Colonic mucosa (tissue), 4 donors: ENCODE data around the gene G3BP1. TPM values are rescaled to one million over a fixed set of nuclear protein-coding genes. Genes with fewer than 3 reads are reported as not detected.
A peak's percentile ranks its signal among the peaks of the same experiment; 100 is the strongest.
"Not testable (repeated sequence)": the region's sequence is repeated elsewhere in the genome, so short reads cannot be mapped to it uniquely, and the experiment has no call there.

ENCODE experiments used
- DNase-seq: peaks from one replicate; pipeline ENCODE4 v3.0.0-alpha.2; 2020
- H3K27ac ChIP-seq: fragments of 200-600 bp; one replicate; pipeline ENCODE4 v1.8.0; 2021
- H3K27me3 ChIP-seq: fragments of 200-600 bp; one replicate; pipeline ENCODE4 v1.8.0; 2021
- H3K36me3 ChIP-seq: fragments of 200-600 bp; one replicate; pipeline ENCODE4 v1.8.0; 2021
- H3K4me1 ChIP-seq: fragments of 200-600 bp; one replicate; pipeline ENCODE4 v1.8.0; 2021; ENCODE audit warnings: mild to moderate bottlenecking
- H3K4me3 ChIP-seq: fragments of 200-600 bp; one replicate; pipeline ENCODE4 v1.8.0; 2021
- H3K9ac ChIP-seq, 2 donors: one replicate each; pipeline ENCODE4 v1.7.0; 2013; ENCODE audit warnings: control low read depth in 2 of 2, low read depth in 2 of 2, low read length in 2 of 2
- H3K9me3 ChIP-seq: fragments of 200-600 bp; one replicate; pipeline ENCODE4 v1.8.0; 2021
- CTCF ChIP-seq: fragments of 200-600 bp; IDR thresholded peaks from one replicate; pipeline ENCODE4 v1.8.0; 2022; ENCODE audit warnings: antibody characterized with exemption, mild to moderate bottlenecking
- intact Hi-C: fragments of 100-400 bp; cut with DNase I; formaldehyde crosslinking; loops from one replicate; pipeline ENCODE4 v1.14.1; 2022
- total RNA-seq, 2 donors: library from RNA; stranded (reverse); fragmentation: NEBNext Ultra II Directional in 1 of 2; extraction: Animal tissue kit (Norgen Biotek cat#: 25700) in 1 of 2; gene quantifications; one replicate each; pipeline ENCODE4 v1.2.1, GENCODE V29; 2021
- donor health status: healthy.
- donor health status: DM: no; HTN: no; CAD: no.
- donor health status: DM: no; HTN: no; CAD: no.

G3BP1 gene
- total RNA-seq, result 100 to 1,000 TPM; 136 to 203 TPM

- no peaks in the 10 kb centered on the region for H3K36me3 ChIP-seq
- peak; percentile 55 for TF ChIP-seq CTCF
- peak within 1 kb of the TSS; percentile 92 for H3K27ac ChIP-seq
- intact Hi-C loops, result no loop called here
- H3K4me1 ChIP-seq, result peaks cover 10% of the 10 kb centered on the region
- peak within 1 kb of the TSS; percentile 91 to 97 for H3K9ac ChIP-seq
- H3K4me3 ChIP-seq, result peak within 1 kb of the TSS; percentile 75
- no peaks in the 10 kb centered on the region for H3K9me3 ChIP-seq
- DNase-seq, result peak; percentile 100
- H3K27me3 ChIP-seq, result no peaks in the 10 kb centered on the region
Measured at GRCh38 chr5:151771259-151772028, at the start of gene G3BP1. Gene G3BP1 (plus strand): TSS chr5:151771954. CDS start chr5:151786621, 14,667 bp downstream.

GRCh38 chr5:151722546-151722945 lies 49.2 kb upstream of the G3BP1 start:
- intact Hi-C loops, result loop anchor here (5.0 kb wide), 1 partner anchor 65 kb away; no protein-coding TSS in a partner anchor

GRCh38 chr5:151724360-151724759 lies 47.4 kb upstream of the G3BP1 start:
- intact Hi-C loops, result loop anchor here (5.0 kb wide), 1 partner anchor 67 kb away; no protein-coding TSS in a partner anchor
- no peaks in the 10 kb centered on the region for H3K36me3 ChIP-seq
- no peaks in the 10 kb centered on the region for H3K9me3 ChIP-seq
- no peaks in the 10 kb centered on the region for H3K4me1 ChIP-seq
- no peak overlapping the region for H3K9ac ChIP-seq
- H3K27me3 ChIP-seq, result no peaks in the 10 kb centered on the region
- H3K27ac ChIP-seq, result no peak overlapping the region
- no peak for TF ChIP-seq CTCF
- DNase-seq, result no peak
- H3K4me3 ChIP-seq, result no peak overlapping the region

More at GRCh38 chr5:151722546-151722945, 49.2 kb upstream of the G3BP1 start:
- no peak overlapping the region for H3K4me3 ChIP-seq
- H3K27me3 ChIP-seq, result no peaks in the 10 kb centered on the region
- DNase-seq, result no peak
- H3K36me3 ChIP-seq, result no peaks in the 10 kb centered on the region
- no peak for TF ChIP-seq CTCF
- H3K4me1 ChIP-seq, result no peaks in the 10 kb centered on the region
- no peak overlapping the region for H3K27ac ChIP-seq
- H3K9ac ChIP-seq, result no peak overlapping the region
- no peaks in the 10 kb centered on the region for H3K9me3 ChIP-seq

GRCh38 chr5:151729597-151729996 lies 42.2 kb upstream of the G3BP1 start:
- H3K4me3 ChIP-seq, H3K4me1 ChIP-seq, H3K9ac ChIP-seq, H3K9me3 ChIP-seq, H3K27ac ChIP-seq, H3K27me3 ChIP-seq, intact Hi-C loops, DNase-seq, H3K36me3 ChIP-seq: not testable (repeated sequence)

GRCh38 chr5:151730381-151730780 lies 41.4 kb upstream of the G3BP1 start:
- Histone ChIP-seq H3K9ac (no peak overlapping the region), H3K9me3 (no peaks in the 10 kb centered on the region), H3K36me3 (no peaks in the 10 kb centered on the region), H3K27ac (no peak overlapping the region), H3K27me3 (no peaks in the 10 kb centered on the region), H3K4me1 (no peaks in the 10 kb centered on the region), H3K4me3 (no peak overlapping the region)
- intact Hi-C loops, result no loop called here
- TF ChIP-seq CTCF, result no peak
- no peak for DNase-seq

- no peak overlapping the region for H3K4me3 ChIP-seq
- H3K9me3 ChIP-seq, result no peaks in the 10 kb centered on the region
- no peak for DNase-seq
- no peak overlapping the region for H3K27ac ChIP-seq
- no peaks in the 10 kb centered on the region for H3K27me3 ChIP-seq
- intact Hi-C loops, result no loop called here
- H3K36me3 ChIP-seq, result no peaks in the 10 kb centered on the region
- H3K4me1 ChIP-seq, result no peaks in the 10 kb centered on the region
- H3K9ac ChIP-seq, result no peak overlapping the region
- no peak for TF ChIP-seq CTCF
Measured at GRCh38 chr5:151733358-151734063, 38.2 kb upstream of the G3BP1 start.
